GM12878 (cell line): ENCODE results near the gene MGAT3.

Experiments used
- ETV6 ChIP-seq, 2 experiments: fragments of 450-650 bp in 1 of 2; IDR thresholded peaks in 1 of 2; conservative IDR thresholded peaks in 1 of 2; 2 replicates each; pipeline ENCODE4 v1.6.1; 2014; ENCODE audit warnings: antibody characterized with exemption in 1 of 2, borderline replicate concordance in 1 of 2, low read depth in 1 of 2, mild to moderate bottlenecking in 1 of 2, moderate library complexity in 1 of 2
- NR2C2 ChIP-seq: IDR thresholded peaks from 2 replicates; pipeline ENCODE4 v1.6.1; 2011; ENCODE audit warnings: borderline replicate concordance, low read depth; ENCODE audit not compliant: control insufficient read depth, insufficient read length

DNA sequence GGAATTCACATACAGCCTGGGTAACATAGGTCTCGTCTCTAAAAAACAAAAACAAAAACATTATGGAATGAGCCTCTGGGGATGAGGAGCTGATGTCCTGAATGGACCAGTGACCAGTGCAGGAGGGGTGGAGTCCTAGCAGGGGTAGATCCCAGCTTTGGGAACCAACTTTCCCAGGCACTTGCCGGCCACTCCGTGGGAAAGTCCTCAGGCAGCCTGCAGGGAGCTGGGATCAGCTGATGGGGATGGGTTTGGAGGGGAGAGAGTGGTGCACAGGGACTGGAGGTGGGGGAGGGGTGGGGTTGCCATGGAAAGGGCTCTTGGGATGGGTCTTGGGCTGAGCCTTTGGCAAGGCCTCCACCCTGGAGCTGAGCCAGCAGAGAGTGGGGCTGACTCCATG is 19.1 kb downstream of the MGAT3 start:
- TF ChIP-seq NR2C2 (no peak), ETV6 (conservative IDR thresholded peaks at IDR 0.05 in 1 of 2, IDR thresholded peaks at IDR 0.05 in 1 of 2; ENCODE audit: borderline replicate concordance in 1 of 2, low read depth in 1 of 2) (no peak)
